ENCODE measurements around the gene CTNND1.

The CTNND1 gene

DNA sequence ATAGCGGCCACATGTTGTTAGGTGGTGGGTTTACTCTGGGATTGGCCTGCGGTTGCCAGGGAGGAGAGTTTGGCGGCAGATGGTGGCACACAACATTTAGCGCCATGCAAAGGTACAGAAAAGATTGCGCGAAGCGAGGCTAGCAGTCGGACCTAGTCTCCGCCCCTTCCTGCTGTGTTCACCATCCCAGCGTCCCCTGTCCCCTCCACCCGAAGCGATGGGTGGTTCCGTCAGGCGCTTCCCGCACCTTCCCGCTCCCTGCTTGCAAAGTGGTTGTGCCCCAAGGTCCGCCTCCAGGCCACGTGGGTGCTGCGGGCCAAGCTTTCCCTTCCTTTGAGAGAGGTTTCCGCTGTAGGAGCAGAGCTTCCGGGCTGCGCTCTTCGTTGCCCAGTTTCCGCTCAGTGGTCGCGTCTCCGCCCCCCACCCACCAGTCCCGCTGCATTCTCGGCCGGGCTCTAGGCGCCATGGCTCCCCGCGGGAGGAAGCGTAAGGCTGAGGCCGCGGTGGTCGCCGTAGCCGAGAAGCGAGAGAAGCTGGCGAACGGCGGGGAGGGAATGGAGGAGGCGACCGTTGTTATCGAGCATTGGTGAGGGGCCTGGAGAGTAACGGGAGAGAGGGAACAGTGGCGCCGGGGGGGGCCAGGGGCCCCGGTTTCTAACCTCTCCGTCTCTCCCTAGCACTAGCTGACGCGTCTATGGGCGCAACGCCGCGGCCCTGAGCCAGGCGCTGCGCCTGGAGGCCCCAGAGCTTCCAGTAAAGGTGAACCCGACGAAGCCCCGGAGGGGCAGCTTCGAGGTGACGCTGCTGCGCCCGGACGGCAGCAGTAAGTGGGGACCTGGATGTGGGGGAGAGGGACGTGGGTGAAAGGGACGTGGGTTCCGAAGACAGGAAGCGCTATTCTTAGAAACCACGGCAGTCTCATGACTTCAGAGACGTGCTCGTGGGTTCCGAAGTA, 20.2 kb upstream of the CTNND1 start, which contains the start of gene SELENOH:
SELENOH (plus strand) TSS at position 360 of the 955 bp plus-strand sequence; CDS start at position 465, 105 bp downstream.
- Histone ChIP-seq H3K27me3 (ENCODE audit: control insufficient read depth in 1 of 2, insufficient read depth in 2 of 2, low read length in 2 of 2) (no peaks in the 10 kb centered on the region), H3K9me3 (ENCODE audit: low read length) (no peaks in the 10 kb centered on the region), H3K4me3 (ENCODE audit: low read depth in 1 of 2, low read length in 2 of 2) (peak within 1 kb of the TSS; percentile 59 to 89), H3K36me3 (ENCODE audit: insufficient read depth, low read length) (peaks cover 60% of the 10 kb centered on the region), H3K27ac (ENCODE audit: low read depth, low read length) (peak within 1 kb of the TSS; percentile 75), H3K9ac (ENCODE audit: low read length) (peak within 1 kb of the TSS; percentile 97), H3K4me1 (ENCODE audit: insufficient read depth, low read length) (peaks cover 17% of the 10 kb centered on the region)

DNA sequence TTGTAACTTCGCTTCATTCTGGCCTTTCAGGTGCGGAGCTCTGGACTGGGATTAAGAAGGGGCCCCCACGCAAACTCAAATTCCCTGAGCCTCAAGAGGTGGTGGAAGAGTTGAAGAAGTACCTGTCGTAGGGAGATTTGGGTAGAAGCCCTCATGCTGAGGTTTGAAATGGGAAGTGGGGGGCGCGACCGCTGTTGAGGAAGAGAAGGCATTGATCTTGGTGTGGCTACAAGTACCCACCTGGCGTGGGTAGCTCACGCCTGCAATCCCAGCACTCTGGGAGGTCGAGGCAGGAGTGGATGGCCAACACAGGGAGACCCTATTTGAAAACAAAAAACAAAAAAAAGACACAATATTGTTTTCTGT, 19.5 kb upstream of the CTNND1 start:
- H3K27ac ChIP-seq (ENCODE audit: low read depth, low read length), result peak overlapping the region; percentile 75
- H3K9ac ChIP-seq (ENCODE audit: low read length), result peak overlapping the region; percentile 97
- peak overlapping the region; percentile 59 to 89 for H3K4me3 ChIP-seq (ENCODE audit: low read depth in 1 of 2, low read length in 2 of 2)
- peaks cover 60% of the 10 kb centered on the region for H3K36me3 ChIP-seq (ENCODE audit: insufficient read depth, low read length)
- H3K9me3 ChIP-seq (ENCODE audit: low read length), result no peaks in the 10 kb centered on the region
- peaks cover 17% of the 10 kb centered on the region for H3K4me1 ChIP-seq (ENCODE audit: insufficient read depth, low read length)
- H3K27me3 ChIP-seq (ENCODE audit: control insufficient read depth in 1 of 2, insufficient read depth in 2 of 2, low read length in 2 of 2), result no peaks in the 10 kb centered on the region

DNA sequence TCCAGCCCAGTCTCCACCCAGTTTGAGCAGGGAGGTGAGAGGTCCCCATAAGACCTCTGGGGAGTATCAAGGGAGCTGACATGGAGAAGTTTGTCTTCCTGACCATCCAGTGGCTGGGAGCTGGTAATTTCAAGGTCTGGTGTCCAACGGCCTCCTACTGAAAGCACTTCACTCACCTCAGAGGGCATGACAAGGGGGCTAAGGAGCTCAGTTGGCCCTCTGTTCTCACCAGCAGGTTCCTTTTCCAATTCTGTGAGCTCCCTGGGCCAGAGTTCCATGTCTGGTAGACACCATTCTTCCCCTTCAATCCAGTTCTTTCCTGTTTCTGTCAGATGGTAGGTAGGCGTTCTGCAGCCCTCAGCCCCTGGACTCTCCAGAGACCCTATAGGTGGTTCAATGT, 17.2 kb upstream of the CTNND1 start:
- Histone ChIP-seq H3K27ac (ENCODE audit: low read depth, low read length) (no peak overlapping the region), H3K9ac (ENCODE audit: low read length) (no peak overlapping the region), H3K4me3 (ENCODE audit: low read depth in 1 of 2, low read length in 2 of 2) (no peak overlapping the region), H3K4me1 (ENCODE audit: insufficient read depth, low read length) (peaks cover 17% of the 10 kb centered on the region), H3K27me3 (ENCODE audit: control insufficient read depth in 1 of 2, insufficient read depth in 2 of 2, low read length in 2 of 2) (no peaks in the 10 kb centered on the region), H3K36me3 (ENCODE audit: insufficient read depth, low read length) (peaks cover 39% of the 10 kb centered on the region), H3K9me3 (ENCODE audit: low read length) (no peaks in the 10 kb centered on the region)

DNA sequence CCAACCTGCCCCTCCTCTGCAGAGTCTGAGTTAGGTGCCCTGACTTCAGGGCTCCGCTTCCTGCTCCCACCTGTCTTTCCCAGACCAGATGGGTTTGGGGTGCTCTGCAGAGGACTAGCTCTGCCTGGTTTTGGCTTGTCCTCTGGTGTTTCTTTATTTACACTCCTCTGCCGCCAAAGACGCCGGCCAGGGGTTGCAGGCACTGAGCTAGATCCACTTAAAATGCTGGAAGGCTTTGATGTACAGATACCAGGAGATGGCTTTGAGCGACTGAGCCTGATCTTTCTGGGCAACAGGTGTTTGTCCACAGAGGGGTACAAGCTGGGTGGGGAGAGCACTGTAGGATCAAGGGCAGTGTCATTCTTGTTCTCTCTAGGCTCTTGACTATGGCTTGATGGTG, 16.4 kb upstream of the CTNND1 start:
- Histone ChIP-seq H3K36me3 (ENCODE audit: insufficient read depth, low read length) (peaks cover 36% of the 10 kb centered on the region), H3K4me3 (ENCODE audit: low read depth in 1 of 2, low read length in 2 of 2) (no peak overlapping the region), H3K9ac (ENCODE audit: low read length) (no peak overlapping the region), H3K4me1 (ENCODE audit: insufficient read depth, low read length) (peaks cover 17% of the 10 kb centered on the region), H3K9me3 (ENCODE audit: low read length) (no peaks in the 10 kb centered on the region), H3K27ac (ENCODE audit: low read depth, low read length) (no peak overlapping the region), H3K27me3 (ENCODE audit: control insufficient read depth in 1 of 2, insufficient read depth in 2 of 2, low read length in 2 of 2) (no peaks in the 10 kb centered on the region)

- Histone ChIP-seq H3K9me3 (ENCODE audit: low read length) (no peaks in the 10 kb centered on the region), H3K4me1 (ENCODE audit: insufficient read depth, low read length) (peaks cover 10% of the 10 kb centered on the region), H3K27ac (ENCODE audit: low read depth, low read length) (no peak overlapping the region), H3K36me3 (ENCODE audit: insufficient read depth, low read length) (peaks cover 36% of the 10 kb centered on the region), H3K9ac (ENCODE audit: low read length) (no peak overlapping the region), H3K4me3 (ENCODE audit: low read depth in 1 of 2, low read length in 2 of 2) (no peak overlapping the region), H3K27me3 (ENCODE audit: control insufficient read depth in 1 of 2, insufficient read depth in 2 of 2, low read length in 2 of 2) (no peaks in the 10 kb centered on the region)
These were observed 14.7 kb upstream of the CTNND1 start for GRCh38 chr11:57746920-57747319.

DNA sequence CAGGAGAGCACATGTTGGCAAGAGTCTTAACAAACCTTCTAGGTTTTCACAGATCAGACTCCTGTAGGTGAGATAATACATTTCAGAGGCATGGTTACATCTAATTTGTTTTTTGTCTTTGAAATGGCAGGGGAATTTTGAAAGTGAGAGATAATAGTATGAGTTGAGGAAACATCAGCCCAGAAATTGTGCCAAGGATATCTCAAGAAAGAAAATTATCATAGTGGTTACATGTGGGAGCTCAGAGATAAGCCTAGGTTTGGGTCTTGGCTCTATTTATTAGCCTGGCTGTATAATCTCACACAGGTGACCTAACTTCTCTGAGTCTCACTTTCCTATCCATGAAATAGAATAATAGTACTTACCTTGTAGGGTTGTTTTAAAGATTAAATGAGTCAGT, 10.4 kb upstream of the CTNND1 start:
- H3K27ac ChIP-seq (ENCODE audit: low read depth, low read length), result no peak overlapping the region
- no peaks in the 10 kb centered on the region for H3K27me3 ChIP-seq (ENCODE audit: control insufficient read depth in 1 of 2, insufficient read depth in 2 of 2, low read length in 2 of 2)
- H3K9ac ChIP-seq (ENCODE audit: low read length), result no peak overlapping the region
- no peaks in the 10 kb centered on the region for H3K4me1 ChIP-seq (ENCODE audit: insufficient read depth, low read length)
- H3K4me3 ChIP-seq (ENCODE audit: low read depth in 1 of 2, low read length in 2 of 2), result no peak overlapping the region
- H3K9me3 ChIP-seq (ENCODE audit: low read length), result no peaks in the 10 kb centered on the region
- H3K36me3 ChIP-seq (ENCODE audit: insufficient read depth, low read length), result no peaks in the 10 kb centered on the region

GRCh38 chr11:57751676-57752253, 9.8 kb upstream of the CTNND1 start, which contains the start of gene BTBD18:
TSS of gene BTBD18 (minus strand) at chr11:57751819. CDS start at chr11:57751188, 631 bp downstream.
- H3K9me3 ChIP-seq (ENCODE audit: low read length), result no peaks in the 10 kb centered on the region
- no peak within 1 kb of the TSS for H3K9ac ChIP-seq (ENCODE audit: low read length)
- H3K36me3 ChIP-seq (ENCODE audit: insufficient read depth, low read length), result no peaks in the 10 kb centered on the region
- no peak within 1 kb of the TSS for H3K4me3 ChIP-seq (ENCODE audit: low read depth in 1 of 2, low read length in 2 of 2)
- no peaks in the 10 kb centered on the region for H3K27me3 ChIP-seq (ENCODE audit: control insufficient read depth in 1 of 2, insufficient read depth in 2 of 2, low read length in 2 of 2)
- no peak within 1 kb of the TSS for H3K27ac ChIP-seq (ENCODE audit: low read depth, low read length)
- H3K4me1 ChIP-seq (ENCODE audit: insufficient read depth, low read length), result no peaks in the 10 kb centered on the region

DNA sequence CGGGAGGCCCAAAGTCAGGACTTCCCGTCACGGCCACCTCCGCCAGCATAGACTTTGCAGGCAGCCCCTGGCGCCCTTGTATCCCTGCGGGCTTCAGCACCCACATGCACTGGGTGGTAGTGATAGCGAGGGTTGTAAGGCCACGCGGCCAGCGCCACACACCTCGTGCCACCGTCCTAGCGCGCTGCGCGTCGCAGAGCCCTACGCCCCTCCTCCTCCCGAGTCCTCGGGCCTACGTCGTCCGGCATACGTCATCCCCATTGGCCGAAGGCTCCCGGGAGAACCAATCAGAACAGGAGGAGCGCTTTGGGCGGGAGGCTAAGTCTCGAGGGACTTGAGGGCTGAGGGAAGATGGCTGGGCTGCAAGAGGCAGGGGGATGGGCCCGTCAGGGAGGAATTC, 8.6 kb upstream of the CTNND1 start:
- H3K4me3 ChIP-seq (ENCODE audit: low read depth in 1 of 2, low read length in 2 of 2), result no peak overlapping the region
- no peaks in the 10 kb centered on the region for H3K9me3 ChIP-seq (ENCODE audit: low read length)
- H3K27ac ChIP-seq (ENCODE audit: low read depth, low read length), result no peak overlapping the region
- no peaks in the 10 kb centered on the region for H3K4me1 ChIP-seq (ENCODE audit: insufficient read depth, low read length)
- no peak overlapping the region for H3K9ac ChIP-seq (ENCODE audit: low read length)
- no peaks in the 10 kb centered on the region for H3K36me3 ChIP-seq (ENCODE audit: insufficient read depth, low read length)
- H3K27me3 ChIP-seq (ENCODE audit: control insufficient read depth in 1 of 2, insufficient read depth in 2 of 2, low read length in 2 of 2), result no peaks in the 10 kb centered on the region

- no peak overlapping the region for H3K9ac ChIP-seq (ENCODE audit: low read length)
- no peaks in the 10 kb centered on the region for H3K9me3 ChIP-seq (ENCODE audit: low read length)
- H3K36me3 ChIP-seq (ENCODE audit: insufficient read depth, low read length), result no peaks in the 10 kb centered on the region
- H3K27me3 ChIP-seq (ENCODE audit: control insufficient read depth in 1 of 2, insufficient read depth in 2 of 2, low read length in 2 of 2), result no peaks in the 10 kb centered on the region
- no peaks in the 10 kb centered on the region for H3K4me1 ChIP-seq (ENCODE audit: insufficient read depth, low read length)
- H3K27ac ChIP-seq (ENCODE audit: low read depth, low read length), result no peak overlapping the region
- H3K4me3 ChIP-seq (ENCODE audit: low read depth in 1 of 2, low read length in 2 of 2), result no peak overlapping the region
These were observed 3.4 kb upstream of the CTNND1 start for GRCh38 chr11:57758174-57758573.

DNA sequence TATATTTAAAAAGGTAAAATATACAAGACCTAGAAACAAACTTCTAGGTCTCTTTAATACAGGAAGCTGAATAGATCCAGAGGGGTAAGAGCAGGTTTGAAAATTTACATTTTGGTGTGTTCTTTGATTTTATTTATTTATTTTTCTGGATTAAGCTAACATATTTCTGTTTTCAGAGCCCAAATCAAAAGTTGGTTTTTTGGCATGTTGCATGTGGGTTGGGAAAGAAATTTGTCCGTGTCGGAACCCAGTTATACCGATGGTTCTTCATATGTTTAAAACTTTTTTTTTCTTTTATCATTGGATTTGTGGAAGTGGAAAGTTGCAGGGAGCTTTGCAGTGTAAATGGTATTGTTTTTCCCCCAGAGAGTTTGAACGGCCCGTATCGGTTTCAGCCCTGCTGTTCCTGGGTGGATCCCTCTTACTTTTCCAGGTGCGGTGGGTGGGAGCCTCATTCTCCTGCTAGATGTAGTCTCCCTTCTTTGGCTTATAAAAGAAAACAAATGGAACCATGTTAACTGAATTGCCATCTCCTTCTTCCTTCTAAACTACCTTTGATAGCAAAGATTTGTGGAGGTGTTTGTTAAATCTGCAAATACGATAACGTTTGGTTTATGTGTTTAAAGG, 746 bp downstream of the CTNND1 start:
- H3K4me3 ChIP-seq (ENCODE audit: low read depth in 1 of 2, low read length in 2 of 2), result peak overlapping the region; percentile 76 to 89
- H3K27ac ChIP-seq (ENCODE audit: low read depth, low read length), result peak overlapping the region; percentile 75
- peaks cover 28% of the 10 kb centered on the region for H3K4me1 ChIP-seq (ENCODE audit: insufficient read depth, low read length)
- no peaks in the 10 kb centered on the region for H3K9me3 ChIP-seq (ENCODE audit: low read length)
- peak overlapping the region; percentile 91 for H3K9ac ChIP-seq (ENCODE audit: low read length)
- H3K36me3 ChIP-seq (ENCODE audit: insufficient read depth, low read length), result no peaks in the 10 kb centered on the region
- H3K27me3 ChIP-seq (ENCODE audit: control insufficient read depth in 1 of 2, insufficient read depth in 2 of 2, low read length in 2 of 2), result no peaks in the 10 kb centered on the region

GRCh38 chr11:57763568-57763967, 2.0 kb downstream of the CTNND1 start:
- peak overlapping the region; percentile 91 for H3K9ac ChIP-seq (ENCODE audit: low read length)
- H3K27me3 ChIP-seq (ENCODE audit: control insufficient read depth in 1 of 2, insufficient read depth in 2 of 2, low read length in 2 of 2), result no peaks in the 10 kb centered on the region
- H3K27ac ChIP-seq (ENCODE audit: low read depth, low read length), result peak overlapping the region; percentile 75
- H3K4me3 ChIP-seq (ENCODE audit: low read depth in 1 of 2, low read length in 2 of 2), result peak overlapping the region; percentile 76 to 89
- peaks cover 28% of the 10 kb centered on the region for H3K4me1 ChIP-seq (ENCODE audit: insufficient read depth, low read length)
- H3K36me3 ChIP-seq (ENCODE audit: insufficient read depth, low read length), result no peaks in the 10 kb centered on the region
- no peaks in the 10 kb centered on the region for H3K9me3 ChIP-seq (ENCODE audit: low read length)

Data from muscle layer of colon (tissue), 2 donors.